ENCODE results near the gene OTOP1.

- no peak for TF ChIP-seq POLR2A (IDR thresholded peaks at IDR 0.05)
- TF ChIP-seq, protein P1, sequence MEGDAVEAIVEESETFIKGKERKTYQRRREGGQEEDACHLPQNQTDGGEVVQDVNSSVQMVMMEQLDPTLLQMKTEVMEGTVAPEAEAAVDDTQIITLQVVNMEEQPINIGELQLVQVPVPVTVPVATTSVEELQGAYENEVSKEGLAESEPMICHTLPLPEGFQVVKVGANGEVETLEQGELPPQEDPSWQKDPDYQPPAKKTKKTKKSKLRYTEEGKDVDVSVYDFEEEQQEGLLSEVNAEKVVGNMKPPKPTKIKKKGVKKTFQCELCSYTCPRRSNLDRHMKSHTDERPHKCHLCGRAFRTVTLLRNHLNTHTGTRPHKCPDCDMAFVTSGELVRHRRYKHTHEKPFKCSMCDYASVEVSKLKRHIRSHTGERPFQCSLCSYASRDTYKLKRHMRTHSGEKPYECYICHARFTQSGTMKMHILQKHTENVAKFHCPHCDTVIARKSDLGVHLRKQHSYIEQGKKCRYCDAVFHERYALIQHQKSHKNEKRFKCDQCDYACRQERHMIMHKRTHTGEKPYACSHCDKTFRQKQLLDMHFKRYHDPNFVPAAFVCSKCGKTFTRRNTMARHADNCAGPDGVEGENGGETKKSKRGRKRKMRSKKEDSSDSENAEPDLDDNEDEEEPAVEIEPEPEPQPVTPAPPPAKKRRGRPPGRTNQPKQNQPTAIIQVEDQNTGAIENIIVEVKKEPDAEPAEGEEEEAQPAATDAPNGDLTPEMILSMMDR (IDR thresholded peaks at IDR 0.05), result no peak
- TF ChIP-seq EP300 (IDR thresholded peaks at IDR 0.05; ENCODE audit: low read depth), result no peak
- no peak for TF ChIP-seq POLR2AphosphoS5 (IDR thresholded peaks at IDR 0.05)
Observed at GRCh38 chr4:4202510-4202909, 24.2 kb downstream of the OTOP1 start.

Data from transverse colon (tissue), 4 donors.